ENCODE measurements around the gene CDH13. TPM values are rescaled to one million over a fixed set of nuclear protein-coding genes. Genes with fewer than 3 reads are reported as not detected.
A peak's percentile ranks its signal among the peaks of the same experiment; 100 is the strongest.

CDH13 gene
- total and polyA plus RNA-seq, 3 experiments from 2014 or later = not detected

GRCh38 chr16:82612263-82612662, 14.5 kb upstream of the CDH13 start:
- H3K4me1 ChIP-seq (ENCODE audit: insufficient read depth, low read length) = no peaks in the 10 kb centered on the region
- Mint-ChIP-seq H3K4me1 (no peaks in the 10 kb centered on the region), H3K9me3 (peaks cover 0 to 2% (median 0%) of the 10 kb centered on the region in 5 donors), H3K27ac (no peak overlapping the region), H3K36me3 (peaks cover 0 to 3% (median 0%) of the 10 kb centered on the region in 3 donors), H3K4me3 (no peak overlapping the region), H3K27me3 (peaks cover 0 to 8% of the 10 kb centered on the region in 2 donors)
- ChIA-PET POLR2A (no interaction called here), CTCF (no interaction called here)
- no peak overlapping the region for H3K4me3 ChIP-seq (ENCODE audit: low read length)
- no peak for DNase-seq
- no peaks in the 10 kb centered on the region for H3K36me3 ChIP-seq (ENCODE audit: insufficient read depth, low read length)
- no peaks in the 10 kb centered on the region for H3K9me3 ChIP-seq (ENCODE audit: low read length)
- no peak overlapping the region for H3K27ac ChIP-seq (ENCODE audit: low read depth, low read length)
- no peaks in the 10 kb centered on the region for H3K27me3 ChIP-seq (ENCODE audit: insufficient read depth, low read length, poor library complexity, severe bottlenecking)

- Histone ChIP-seq H3K36me3 (ENCODE audit: insufficient read depth, low read length) (no peaks in the 10 kb centered on the region), H3K4me3 (ENCODE audit: low read length) (no peak overlapping the region), H3K9me3 (ENCODE audit: low read length) (no peaks in the 10 kb centered on the region), H3K4me1 (ENCODE audit: insufficient read depth, low read length) (no peaks in the 10 kb centered on the region), H3K27ac (ENCODE audit: low read depth, low read length) (no peak overlapping the region), H3K27me3 (ENCODE audit: insufficient read depth, low read length, poor library complexity, severe bottlenecking) (no peaks in the 10 kb centered on the region)
- peaks cover 0 to 12% of the 10 kb centered on the region in 2 donors for H3K27me3 Mint-ChIP-seq
- CTCF ChIA-PET = no interaction called here
- no peak overlapping the region for H3K4me3 Mint-ChIP-seq
- H3K36me3 Mint-ChIP-seq = no peaks in the 10 kb centered on the region
- POLR2A ChIA-PET = no interaction called here
- no peaks in the 10 kb centered on the region for H3K4me1 Mint-ChIP-seq
- no peak for DNase-seq
- H3K9me3 Mint-ChIP-seq = peaks cover 0 to 2% (median 0%) of the 10 kb centered on the region in 5 donors
- H3K27ac Mint-ChIP-seq = no peak overlapping the region
Observed at GRCh38 chr16:82616356-82616755, 10.4 kb upstream of the CDH13 start.

GRCh38 chr16:82621781-82622180, 5.0 kb upstream of the CDH13 start:
- no peak for DNase-seq
- Histone ChIP-seq H3K27me3 (ENCODE audit: insufficient read depth, low read length, poor library complexity, severe bottlenecking) (no peaks in the 10 kb centered on the region), H3K4me1 (ENCODE audit: insufficient read depth, low read length) (no peaks in the 10 kb centered on the region), H3K36me3 (ENCODE audit: insufficient read depth, low read length) (no peaks in the 10 kb centered on the region), H3K4me3 (ENCODE audit: low read length) (no peak overlapping the region), H3K27ac (ENCODE audit: low read depth, low read length) (no peak overlapping the region), H3K9me3 (ENCODE audit: low read length) (no peaks in the 10 kb centered on the region)
- peaks cover 0 to 2% (median 0%) of the 10 kb centered on the region in 3 donors for H3K4me1 Mint-ChIP-seq
- no peak overlapping the region for H3K27ac Mint-ChIP-seq
- H3K36me3 Mint-ChIP-seq = no peaks in the 10 kb centered on the region
- CTCF ChIA-PET = no interaction called here
- POLR2A ChIA-PET = no interaction called here
- H3K4me3 Mint-ChIP-seq = no peak overlapping the region
- peaks cover 0 to 4% (median 0%) of the 10 kb centered on the region in 5 donors for H3K9me3 Mint-ChIP-seq
- H3K27me3 Mint-ChIP-seq = peaks cover 20 to 42% of the 10 kb centered on the region in 2 donors

GRCh38 chr16:82623241-82623640, 3.5 kb upstream of the CDH13 start:
- H3K9me3 Mint-ChIP-seq = peaks cover 0 to 4% (median 0%) of the 10 kb centered on the region in 5 donors
- H3K36me3 Mint-ChIP-seq = no peaks in the 10 kb centered on the region
- H3K27me3 Mint-ChIP-seq = peaks cover 24 to 48% of the 10 kb centered on the region in 2 donors
- H3K9me3 ChIP-seq (ENCODE audit: low read length) = no peaks in the 10 kb centered on the region
- peaks cover 2% of the 10 kb centered on the region for H3K27me3 ChIP-seq (ENCODE audit: insufficient read depth, low read length, poor library complexity, severe bottlenecking)
- no peak overlapping the region for H3K27ac ChIP-seq (ENCODE audit: low read depth, low read length)
- DNase-seq = no peak
- H3K4me1 ChIP-seq (ENCODE audit: insufficient read depth, low read length) = no peaks in the 10 kb centered on the region
- no peak overlapping the region for H3K4me3 Mint-ChIP-seq
- peaks cover 0 to 2% (median 0%) of the 10 kb centered on the region in 3 donors for H3K4me1 Mint-ChIP-seq
- no peak overlapping the region for H3K4me3 ChIP-seq (ENCODE audit: low read length)
- no peak overlapping the region for H3K27ac Mint-ChIP-seq
- ChIA-PET POLR2A (no interaction called here), CTCF (no interaction called here)
- no peaks in the 10 kb centered on the region for H3K36me3 ChIP-seq (ENCODE audit: insufficient read depth, low read length)

- H3K27me3 ChIP-seq (ENCODE audit: insufficient read depth, low read length, poor library complexity, severe bottlenecking) = peaks cover 15% of the 10 kb centered on the region
- H3K4me3 ChIP-seq (ENCODE audit: low read length) = no peak overlapping the region
- Mint-ChIP-seq H3K36me3 (no peaks in the 10 kb centered on the region), H3K4me3 (no peak overlapping the region), H3K4me1 (peaks cover 0 to 3% (median 0%) of the 10 kb centered on the region in 3 donors), H3K27me3 (peaks cover 43 to 46% of the 10 kb centered on the region in 2 donors), H3K27ac (no peak overlapping the region), H3K9me3 (peaks cover 0 to 4% (median 0%) of the 10 kb centered on the region in 5 donors)
- no peaks in the 10 kb centered on the region for H3K9me3 ChIP-seq (ENCODE audit: low read length)
- no peak overlapping the region for H3K27ac ChIP-seq (ENCODE audit: low read depth, low read length)
- H3K4me1 ChIP-seq (ENCODE audit: insufficient read depth, low read length) = no peaks in the 10 kb centered on the region
- CTCF ChIA-PET = no interaction called here
- DNase-seq = no peak
- H3K36me3 ChIP-seq (ENCODE audit: insufficient read depth, low read length) = no peaks in the 10 kb centered on the region
- POLR2A ChIA-PET = no interaction called here
Observed at GRCh38 chr16:82625066-82625968, 1.5 kb upstream of the CDH13 start.

GRCh38 chr16:82628088-82628423, 1.3 kb downstream of the CDH13 start:
- Histone ChIP-seq H3K27ac (ENCODE audit: low read depth, low read length) (no peak overlapping the region), H3K27me3 (ENCODE audit: insufficient read depth, low read length, poor library complexity, severe bottlenecking) (peaks cover 15% of the 10 kb centered on the region), H3K4me1 (ENCODE audit: insufficient read depth, low read length) (no peaks in the 10 kb centered on the region), H3K4me3 (ENCODE audit: low read length) (no peak overlapping the region), H3K36me3 (ENCODE audit: insufficient read depth, low read length) (no peaks in the 10 kb centered on the region), H3K9me3 (ENCODE audit: low read length) (no peaks in the 10 kb centered on the region)
- ChIA-PET CTCF (no interaction called here), POLR2A (no interaction called here)
- peak overlapping the region in 1 of 7 donors; percentile 8 for H3K4me3 Mint-ChIP-seq
- no peak overlapping the region for H3K27ac Mint-ChIP-seq
- DNase-seq = no peak
- H3K9me3 Mint-ChIP-seq = peaks cover 0 to 2% (median 0%) of the 10 kb centered on the region in 5 donors
- no peaks in the 10 kb centered on the region for H3K36me3 Mint-ChIP-seq
- peaks cover 0 to 3% (median 0%) of the 10 kb centered on the region in 3 donors for H3K4me1 Mint-ChIP-seq
- peaks cover 41 to 52% of the 10 kb centered on the region in 2 donors for H3K27me3 Mint-ChIP-seq

GRCh38 chr16:82628711-82629110, 1.9 kb downstream of the CDH13 start:
- no peak for DNase-seq
- Mint-ChIP-seq H3K36me3 (no peaks in the 10 kb centered on the region), H3K4me1 (peaks cover 0 to 3% (median 0%) of the 10 kb centered on the region in 3 donors), H3K27me3 (peaks cover 41 to 50% of the 10 kb centered on the region in 2 donors), H3K9me3 (peaks cover 0 to 2% (median 0%) of the 10 kb centered on the region in 5 donors), H3K4me3 (no peak overlapping the region), H3K27ac (no peak overlapping the region)
- CTCF ChIA-PET = no interaction called here
- Histone ChIP-seq H3K27ac (ENCODE audit: low read depth, low read length) (no peak overlapping the region), H3K4me1 (ENCODE audit: insufficient read depth, low read length) (no peaks in the 10 kb centered on the region), H3K36me3 (ENCODE audit: insufficient read depth, low read length) (no peaks in the 10 kb centered on the region), H3K9me3 (ENCODE audit: low read length) (no peaks in the 10 kb centered on the region), H3K4me3 (ENCODE audit: low read length) (no peak overlapping the region), H3K27me3 (ENCODE audit: insufficient read depth, low read length, poor library complexity, severe bottlenecking) (peaks cover 15% of the 10 kb centered on the region)
- POLR2A ChIA-PET = no interaction called here

GRCh38 chr16:82629441-82630027, 2.8 kb downstream of the CDH13 start:
- Histone ChIP-seq H3K4me1 (ENCODE audit: insufficient read depth, low read length) (no peaks in the 10 kb centered on the region), H3K36me3 (ENCODE audit: insufficient read depth, low read length) (no peaks in the 10 kb centered on the region), H3K4me3 (ENCODE audit: low read length) (no peak overlapping the region), H3K27ac (ENCODE audit: low read depth, low read length) (no peak overlapping the region), H3K9me3 (ENCODE audit: low read length) (no peaks in the 10 kb centered on the region), H3K27me3 (ENCODE audit: insufficient read depth, low read length, poor library complexity, severe bottlenecking) (peaks cover 15% of the 10 kb centered on the region)
- ChIA-PET CTCF (no interaction called here), POLR2A (no interaction called here)
- Mint-ChIP-seq H3K4me1 (peaks cover 0 to 3% (median 0%) of the 10 kb centered on the region in 3 donors), H3K27ac (peak overlapping the region in 1 of 8 donors; percentile 60), H3K9me3 (peaks cover 0 to 2% (median 0%) of the 10 kb centered on the region in 5 donors), H3K27me3 (peaks cover 35 to 45% of the 10 kb centered on the region in 2 donors), H3K4me3 (no peak overlapping the region), H3K36me3 (no peaks in the 10 kb centered on the region)
- DNase-seq = no peak
